SK-N-MC (cell line): Measurements from ENCODE around the gene CEMIP.

Source experiments
- EZH2 ChIP-seq: fragments of 200-600 bp; sonication (generic); IDR thresholded peaks from one replicate; pipeline ENCODE4 v1.6.1; 2017; ENCODE audit warnings: antibody characterized with exemption
- FOXP2 ChIP-seq: optimal IDR thresholded peaks from 2 replicates; pipeline ENCODE3; 2011; ENCODE audit warnings: mild to moderate bottlenecking, moderate library complexity; ENCODE audit not compliant: insufficient read depth; ENCODE audit errors: extremely low read length, control extremely low read depth

- TF ChIP-seq EZH2 (no peak), FOXP2 (no peak)
These were observed 218.5 kb downstream of the CEMIP start for GRCh38 chr15:80997692-80998091.
